CD4-positive, alpha-beta T cell treated with Interferon gamma for 1 hour (primary cell): Measurements from ENCODE around the gene PAK3.

Experiments
- DNase-seq: peaks from one replicate; pipeline ENCODE4 v3.0.0-alpha.2; 2020

PAK3 gene

DNA sequence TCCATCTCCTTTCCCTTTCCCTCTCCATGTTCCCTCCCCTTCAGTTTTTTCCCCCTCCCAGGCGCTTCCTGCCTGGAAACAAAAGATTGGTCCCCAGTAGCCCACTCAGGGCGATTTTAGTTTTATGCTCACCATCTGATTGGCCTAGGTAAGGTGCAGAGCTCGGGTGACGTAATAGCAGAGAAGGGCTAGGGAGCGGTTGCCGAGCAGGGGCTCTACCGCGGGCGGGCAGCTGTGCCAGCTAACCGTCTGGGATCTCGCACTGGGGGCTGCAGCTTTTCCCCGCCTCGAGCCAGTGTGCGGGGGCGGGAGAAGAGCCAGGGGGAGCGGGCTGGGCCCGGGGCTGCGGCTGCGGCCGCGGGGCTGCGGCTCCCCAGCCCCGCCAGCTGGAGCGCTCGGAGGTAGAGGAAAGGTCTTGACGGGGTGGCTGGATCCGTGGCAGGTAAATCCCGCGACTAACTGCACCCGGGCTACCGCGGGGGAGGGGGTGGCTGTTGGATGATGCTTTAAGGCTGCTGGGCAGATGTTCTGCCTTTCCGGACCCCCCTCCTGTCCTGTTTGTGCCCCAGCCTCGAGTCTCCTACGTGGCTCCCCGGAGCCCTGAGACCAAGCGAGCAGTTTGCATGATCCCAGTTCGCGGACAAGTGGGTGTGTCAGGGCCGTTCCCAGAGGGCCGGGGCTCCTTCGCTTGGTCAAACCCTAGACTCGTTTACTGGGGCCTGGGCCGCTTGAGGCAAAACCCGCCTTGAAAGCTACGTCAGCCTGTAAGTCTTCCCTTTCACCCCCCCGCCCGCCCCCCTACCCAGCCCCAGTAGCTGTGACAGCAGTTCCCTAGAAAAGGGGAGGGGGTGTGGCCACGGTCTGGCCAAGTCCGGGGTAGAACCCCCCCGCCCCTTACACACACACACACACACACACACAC is at the start of gene PAK3:
Gene PAK3, plus strand, starts transcription at position 218 of the 922 bp plus-strand sequence. CDS start 26,913 bp downstream, outside the sequence.
- DNase-seq, result peak; percentile 13

- no peak for DNase-seq
These were observed 48.4 kb upstream of the PAK3 start for GRCh38 chrX:111047575-111047974.

DNA sequence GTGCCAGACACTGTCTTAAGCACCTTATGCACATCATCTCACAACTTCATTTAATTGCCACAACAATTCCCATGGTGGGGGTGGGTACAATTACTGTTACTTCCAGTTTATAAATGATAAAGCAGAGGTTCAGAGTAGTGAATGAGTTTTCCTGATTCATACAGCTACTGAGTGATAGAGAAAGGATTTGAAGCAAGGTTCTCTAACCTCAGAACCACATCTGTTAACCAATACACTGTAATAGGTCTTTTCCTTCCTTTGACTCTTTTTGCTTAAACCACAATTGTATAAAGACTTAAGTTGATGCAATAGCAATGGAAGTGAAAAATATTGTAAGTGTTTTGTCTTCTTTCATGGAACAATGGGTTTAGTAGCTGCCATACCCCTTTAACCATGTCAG is 43.5 kb upstream of the PAK3 start:
- DNase-seq, result no peak

- no peak for DNase-seq
These were observed 24.3 kb upstream of the PAK3 start for GRCh38 chrX:111071542-111072277.

GRCh38 chrX:111083081-111083480 is 12.9 kb upstream of the PAK3 start:
- DNase-seq, result no peak

- DNase-seq, result no peak
These were observed 9.4 kb upstream of the PAK3 start for GRCh38 chrX:111086591-111087006.

- no peak for DNase-seq
These were observed 7.4 kb upstream of the PAK3 start for GRCh38 chrX:111088628-111089027.

- no peak for DNase-seq
These were observed 5.5 kb upstream of the PAK3 start for GRCh38 chrX:111090458-111090857.

GRCh38 chrX:111098874-111099273 is 2.9 kb downstream of the PAK3 start:
- DNase-seq, result peak; percentile 56

- no peak for DNase-seq
These were observed 4.2 kb downstream of the PAK3 start for GRCh38 chrX:111100191-111100590.

- DNase-seq, result no peak
These were observed 5.6 kb downstream of the PAK3 start for GRCh38 chrX:111101580-111101979.

GRCh38 chrX:111102636-111103035 is 6.6 kb downstream of the PAK3 start:
- no peak for DNase-seq

DNA sequence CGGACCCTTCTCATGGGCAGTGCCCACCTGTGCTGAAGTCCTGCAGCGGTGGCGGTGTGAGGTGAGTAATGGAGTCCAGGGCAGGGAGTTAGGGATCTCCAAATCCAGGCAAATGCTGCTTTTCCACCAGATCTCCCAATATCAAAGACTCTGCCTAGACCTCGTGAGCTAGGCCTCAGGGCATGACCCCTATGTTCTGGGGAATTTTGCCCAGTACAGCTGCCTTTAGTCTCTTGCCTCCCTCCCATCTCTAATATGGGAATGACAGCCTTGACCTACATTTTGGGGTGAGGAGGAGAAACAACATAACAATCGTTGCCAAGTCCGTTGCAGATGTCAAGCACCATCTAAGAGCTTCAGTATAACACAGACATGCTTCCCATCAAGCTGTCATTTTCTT is 7.3 kb downstream of the PAK3 start:
- no peak for DNase-seq

GRCh38 chrX:111110098-111110775 is 14.2 kb downstream of the PAK3 start:
- DNase-seq, result no peak

GRCh38 chrX:111114806-111115205 is 18.8 kb downstream of the PAK3 start:
- no peak for DNase-seq

GRCh38 chrX:111116666-111117065 is 20.7 kb downstream of the PAK3 start:
- DNase-seq, result no peak

GRCh38 chrX:111119341-111119740 is 23.4 kb downstream of the PAK3 start:
- DNase-seq, result no peak

DNA sequence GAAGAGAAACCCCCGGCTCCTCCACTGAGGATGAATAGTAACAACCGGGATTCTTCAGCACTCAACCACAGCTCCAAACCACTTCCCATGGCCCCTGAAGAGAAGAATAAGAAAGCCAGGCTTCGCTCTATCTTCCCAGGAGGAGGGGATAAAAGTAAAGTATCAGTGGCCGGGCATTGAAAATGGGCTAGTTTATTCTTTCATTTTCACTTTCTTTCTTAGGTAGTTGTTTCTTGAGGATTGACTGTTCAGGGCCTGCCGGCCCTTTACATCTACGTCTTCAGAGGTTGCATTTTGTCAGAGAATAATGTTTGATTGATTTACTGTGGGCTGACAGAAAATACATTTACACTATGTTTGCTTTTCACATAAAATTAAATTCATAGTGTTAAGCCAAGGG is 27.1 kb downstream of the PAK3 start:
- no peak for DNase-seq

DNA sequence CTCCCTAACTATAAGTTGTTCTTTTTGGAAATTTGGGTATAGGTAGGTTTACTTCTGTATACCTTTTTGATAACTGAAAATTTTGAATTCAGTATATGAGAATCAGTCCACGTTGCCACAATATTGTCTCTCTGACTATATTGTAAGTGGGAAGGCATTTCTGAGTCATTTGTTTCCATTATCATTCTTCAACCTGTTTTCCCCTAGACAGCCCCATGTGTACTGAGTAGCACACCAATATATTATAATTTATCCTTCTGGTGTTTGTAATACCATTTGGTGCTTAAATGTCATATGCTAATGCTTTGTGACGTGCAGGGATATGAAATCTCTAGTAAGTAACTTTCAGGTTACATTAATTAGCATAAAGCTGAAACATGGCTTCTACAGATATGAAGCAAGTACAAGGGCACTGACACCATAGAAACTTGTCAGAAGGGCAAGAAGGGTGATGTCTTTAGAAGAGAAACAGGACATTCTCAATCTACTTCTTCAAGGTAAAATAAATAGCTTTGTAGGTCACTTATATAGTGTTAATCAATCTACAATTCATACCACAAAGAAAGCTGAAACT is 27.7 kb downstream of the PAK3 start:
- no peak for DNase-seq

GRCh38 chrX:111124418-111124817 is 28.4 kb downstream of the PAK3 start:
- DNase-seq, result no peak

- DNase-seq, result no peak
These were observed 31.0 kb downstream of the PAK3 start for GRCh38 chrX:111127038-111127437.

DNA sequence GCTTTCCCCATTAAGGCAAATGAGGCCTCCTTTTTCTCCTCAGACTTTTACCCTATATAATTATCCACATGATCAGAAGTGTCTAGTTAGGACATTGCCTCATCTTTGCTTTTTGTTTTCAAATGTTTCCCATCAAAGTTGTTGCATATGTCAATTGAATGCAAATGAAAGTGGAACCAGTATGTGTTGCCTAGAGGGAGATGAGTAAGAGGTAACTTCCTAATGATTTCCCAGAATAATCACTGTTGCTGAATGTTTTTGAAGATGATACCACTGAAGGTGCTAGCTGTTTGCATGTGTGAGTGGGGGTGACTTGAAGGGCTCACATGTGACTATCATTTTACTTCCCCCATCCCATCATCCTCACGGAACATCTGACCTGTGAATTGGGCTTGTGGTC is 33.9 kb downstream of the PAK3 start:
- DNase-seq, result no peak

DNA sequence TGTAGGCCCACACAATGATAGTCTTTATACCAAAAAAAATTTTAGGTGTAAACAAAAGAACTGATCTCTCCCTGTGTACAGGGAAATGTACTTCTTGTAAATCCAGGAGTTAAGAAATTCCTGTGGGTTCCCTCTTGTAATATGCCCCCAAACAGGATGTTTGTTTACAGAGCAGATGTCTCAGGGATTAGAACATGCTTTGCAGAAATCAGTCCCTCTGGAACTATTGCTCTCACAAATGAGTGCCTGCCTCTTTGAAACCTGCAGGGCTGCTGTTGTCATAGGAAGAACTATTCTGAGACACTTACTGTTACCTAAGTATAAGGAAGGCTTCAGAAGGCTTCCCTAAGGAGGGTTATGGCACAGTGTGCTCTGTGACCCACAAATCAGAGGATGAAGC is 35.6 kb downstream of the PAK3 start:
- DNase-seq, result no peak
